Measurements from ENCODE around the gene KCNQ2.

Gene KCNQ2

GRCh38 chr20:63424613-63425012 is 47.8 kb downstream of the KCNQ2 start:
- DNase-seq (ENCODE audit: low read depth): no peak
- H3K4me3 ChIP-seq (ENCODE audit: low read depth, low read length): no peak overlapping the region

GRCh38 chr20:63423751-63424150 is 48.7 kb downstream of the KCNQ2 start:
- DNase-seq (ENCODE audit: low read depth): no peak
- no peak overlapping the region for H3K4me3 ChIP-seq (ENCODE audit: low read depth, low read length)

GRCh38 chr20:63422653-63423052 is 49.8 kb downstream of the KCNQ2 start:
- no peak overlapping the region for H3K4me3 ChIP-seq (ENCODE audit: low read depth, low read length)
- no peak for DNase-seq (ENCODE audit: low read depth)

GRCh38 chr20:63421913-63422312 is 50.5 kb downstream of the KCNQ2 start:
- no peak for DNase-seq (ENCODE audit: low read depth)
- H3K4me3 ChIP-seq (ENCODE audit: low read depth, low read length): no peak overlapping the region

- no peak for DNase-seq (ENCODE audit: low read depth)
- no peak overlapping the region for H3K4me3 ChIP-seq (ENCODE audit: low read depth, low read length)
These were observed 51.3 kb downstream of the KCNQ2 start for GRCh38 chr20:63421094-63421692.

GRCh38 chr20:63420359-63421093 is 51.9 kb downstream of the KCNQ2 start:
- no peak overlapping the region for H3K4me3 ChIP-seq (ENCODE audit: low read depth, low read length)
- DNase-seq (ENCODE audit: low read depth): no peak

- DNase-seq (ENCODE audit: low read depth): no peak
- H3K4me3 ChIP-seq (ENCODE audit: low read depth, low read length): no peak overlapping the region
These were observed 53.2 kb downstream of the KCNQ2 start for GRCh38 chr20:63419299-63419698.

GRCh38 chr20:63418617-63419016 is 53.8 kb downstream of the KCNQ2 start:
- no peak overlapping the region for H3K4me3 ChIP-seq (ENCODE audit: low read depth, low read length)
- DNase-seq (ENCODE audit: low read depth): no peak

- H3K4me3 ChIP-seq (ENCODE audit: low read depth, low read length): no peak overlapping the region
- DNase-seq (ENCODE audit: low read depth): no peak
These were observed 54.7 kb downstream of the KCNQ2 start for GRCh38 chr20:63417738-63418120.

- no peak overlapping the region for H3K4me3 ChIP-seq (ENCODE audit: low read depth, low read length)
- no peak for DNase-seq (ENCODE audit: low read depth)
These were observed 55.2 kb downstream of the KCNQ2 start for GRCh38 chr20:63417097-63417737.

- no peak for DNase-seq (ENCODE audit: low read depth)
- no peak overlapping the region for H3K4me3 ChIP-seq (ENCODE audit: low read depth, low read length)
These were observed 55.8 kb downstream of the KCNQ2 start for GRCh38 chr20:63416631-63417030.

- DNase-seq (ENCODE audit: low read depth): no peak
- H3K4me3 ChIP-seq (ENCODE audit: low read depth, low read length): no peak overlapping the region
These were observed 56.6 kb downstream of the KCNQ2 start for GRCh38 chr20:63415647-63416391.

GRCh38 chr20:63414720-63415430 is 57.6 kb downstream of the KCNQ2 start:
- no peak for DNase-seq (ENCODE audit: low read depth)
- H3K4me3 ChIP-seq (ENCODE audit: low read depth, low read length): no peak overlapping the region

- no peak for DNase-seq (ENCODE audit: low read depth)
- H3K4me3 ChIP-seq (ENCODE audit: low read depth, low read length): no peak overlapping the region
These were observed 58.3 kb downstream of the KCNQ2 start for GRCh38 chr20:63413963-63414684.

- no peak overlapping the region for H3K4me3 ChIP-seq (ENCODE audit: low read depth, low read length)
These were observed 59.1 kb downstream of the KCNQ2 start for GRCh38 chr20:63413323-63413722.

GRCh38 chr20:63412889-63413288 is 59.6 kb downstream of the KCNQ2 start:
- DNase-seq (ENCODE audit: low read depth): no peak
- H3K4me3 ChIP-seq (ENCODE audit: low read depth, low read length): no peak overlapping the region

More at GRCh38 chr20:63413323-63413722, 59.1 kb downstream of the KCNQ2 start:
- DNase-seq (ENCODE audit: low read depth): no peak

- no peak for DNase-seq (ENCODE audit: low read depth)
- no peak overlapping the region for H3K4me3 ChIP-seq (ENCODE audit: low read depth, low read length)
These were observed 60.4 kb downstream of the KCNQ2 start for GRCh38 chr20:63411898-63412631.

- no peak overlapping the region for H3K4me3 ChIP-seq (ENCODE audit: low read depth, low read length)
- DNase-seq (ENCODE audit: low read depth): no peak
These were observed 61.1 kb downstream of the KCNQ2 start for GRCh38 chr20:63411151-63411897.

Measured in skeletal muscle cell (primary cell).